Activated naive CD8-positive, alpha-beta T cell (primary cell): ENCODE measurements around the gene RAPGEF5.

Experiments used
- H3K27ac Mint-ChIP-seq: one replicate; pipeline ENCODE4 v1.8.0; 2021; ENCODE audit warnings: mixed read lengths
- H3K27me3 Mint-ChIP-seq: one replicate; pipeline ENCODE4 v1.8.0; 2021; ENCODE audit warnings: mixed read lengths
- H3K36me3 Mint-ChIP-seq: one replicate; pipeline ENCODE4 v1.8.0; 2021; ENCODE audit warnings: mixed read lengths
- H3K4me1 Mint-ChIP-seq: one replicate; pipeline ENCODE4 v1.8.0; 2021; ENCODE audit warnings: low read depth, mixed read lengths
- H3K4me3 Mint-ChIP-seq: one replicate; pipeline ENCODE4 v1.8.0; 2021; ENCODE audit warnings: mild to moderate bottlenecking, mixed read lengths
- H3K9me3 Mint-ChIP-seq: one replicate; pipeline ENCODE4 v1.8.0; 2021; ENCODE audit warnings: low read depth, mixed read lengths

RAPGEF5 gene

DNA sequence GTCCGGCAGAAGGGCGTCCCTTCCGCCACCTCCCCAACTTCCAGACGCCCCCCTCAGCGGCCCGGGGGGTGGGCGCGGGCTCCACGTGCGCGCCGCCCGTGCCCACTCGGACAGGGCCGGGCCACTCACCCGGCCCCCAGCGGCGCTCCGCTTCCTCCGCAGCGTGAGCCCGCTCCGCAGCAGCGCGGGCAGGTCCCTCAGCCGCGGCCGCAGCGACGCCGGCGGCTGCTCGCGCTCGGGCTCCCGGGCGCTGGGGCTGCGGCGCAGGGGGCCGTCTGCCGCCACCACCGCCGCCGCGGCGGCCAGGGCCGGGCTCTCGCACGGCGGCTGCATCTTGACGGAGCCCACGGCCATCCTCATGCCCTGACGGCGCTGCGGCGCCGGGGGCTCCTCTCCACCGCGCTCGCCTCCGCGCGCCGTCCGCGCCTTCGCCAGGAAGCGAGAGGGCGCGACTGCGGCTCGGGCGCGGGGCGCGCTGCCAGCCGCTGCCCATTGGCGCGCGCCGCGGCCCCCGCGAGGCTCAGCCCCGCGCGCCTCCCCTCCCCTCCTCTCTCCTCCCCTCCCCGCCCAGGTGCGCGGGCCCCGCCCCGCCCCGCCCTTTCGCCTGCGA, at the start of gene RAPGEF5:
TSS of gene RAPGEF5 (minus strand) at position 454 of the 610 bp plus-strand sequence. CDS start at position 360, 94 bp downstream.
- Mint-ChIP-seq H3K4me1 (peaks cover 9% of the 10 kb centered on the region), H3K27me3 (peaks cover 30% of the 10 kb centered on the region), H3K9me3 (peaks cover 3% of the 10 kb centered on the region), H3K27ac (no peak within 1 kb of the TSS), H3K36me3 (no peaks in the 10 kb centered on the region), H3K4me3 (peak within 1 kb of the TSS; percentile 78)

- H3K4me3 Mint-ChIP-seq = no peak overlapping the region
- H3K27me3 Mint-ChIP-seq = no peaks in the 10 kb centered on the region
- H3K27ac Mint-ChIP-seq = no peak overlapping the region
- H3K9me3 Mint-ChIP-seq = no peaks in the 10 kb centered on the region
- H3K4me1 Mint-ChIP-seq = peaks cover 6% of the 10 kb centered on the region
- no peaks in the 10 kb centered on the region for H3K36me3 Mint-ChIP-seq
Measured at GRCh38 chr7:22406715-22407114, 49.8 kb upstream of the RAPGEF5 start.

GRCh38 chr7:22404421-22405023, 47.6 kb upstream of the RAPGEF5 start:
- Mint-ChIP-seq H3K4me1 (peaks cover 6% of the 10 kb centered on the region), H3K9me3 (no peaks in the 10 kb centered on the region), H3K36me3 (no peaks in the 10 kb centered on the region), H3K4me3 (no peak overlapping the region), H3K27ac (no peak overlapping the region), H3K27me3 (no peaks in the 10 kb centered on the region)

- H3K4me1 Mint-ChIP-seq = peaks cover 6% of the 10 kb centered on the region
Measured at GRCh38 chr7:22403344-22403743, 46.4 kb upstream of the RAPGEF5 start.

GRCh38 chr7:22402250-22402649, 45.3 kb upstream of the RAPGEF5 start:
- Mint-ChIP-seq H3K9me3 (no peaks in the 10 kb centered on the region), H3K4me1 (peaks cover 6% of the 10 kb centered on the region), H3K36me3 (no peaks in the 10 kb centered on the region), H3K27ac (no peak overlapping the region), H3K27me3 (no peaks in the 10 kb centered on the region), H3K4me3 (no peak overlapping the region)

More at GRCh38 chr7:22403344-22403743, 46.4 kb upstream of the RAPGEF5 start:
- H3K27me3 Mint-ChIP-seq = no peaks in the 10 kb centered on the region
- H3K9me3 Mint-ChIP-seq = no peaks in the 10 kb centered on the region
- H3K36me3 Mint-ChIP-seq = no peaks in the 10 kb centered on the region
- H3K4me3 Mint-ChIP-seq = no peak overlapping the region
- H3K27ac Mint-ChIP-seq = no peak overlapping the region

DNA sequence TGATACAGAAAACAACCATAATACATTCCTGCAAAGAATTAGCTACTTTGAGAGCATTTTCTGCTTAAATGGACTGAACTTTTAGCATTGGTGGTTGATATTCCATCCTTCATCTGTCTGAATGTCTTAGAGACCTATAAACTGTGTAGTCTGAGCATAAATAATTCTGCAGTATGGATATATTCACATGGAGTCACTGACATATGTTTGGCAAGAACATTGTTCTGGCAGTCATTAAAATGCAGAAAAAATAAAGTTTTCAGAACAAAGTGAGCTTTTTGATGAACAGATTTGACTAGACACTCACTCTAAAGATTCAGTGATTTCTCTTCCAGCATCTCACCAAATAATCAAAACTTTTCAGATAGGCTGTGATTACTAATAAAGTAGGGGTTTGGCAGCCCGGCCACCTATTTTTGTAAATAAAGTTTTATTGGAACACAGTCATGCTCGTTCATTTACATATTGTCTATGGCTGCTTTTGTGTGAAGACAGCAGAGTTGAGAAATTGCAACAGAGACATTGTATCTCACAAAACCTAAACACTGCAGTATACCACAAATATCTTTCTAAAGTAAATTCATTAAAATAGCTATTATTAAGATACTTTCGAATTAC, 44.1 kb upstream of the RAPGEF5 start:
- H3K36me3 Mint-ChIP-seq = no peaks in the 10 kb centered on the region
- H3K27ac Mint-ChIP-seq = no peak overlapping the region
- H3K4me1 Mint-ChIP-seq = peaks cover 6% of the 10 kb centered on the region

GRCh38 chr7:22400150-22400814, 43.3 kb upstream of the RAPGEF5 start:
- no peak overlapping the region for H3K4me3 Mint-ChIP-seq
- no peaks in the 10 kb centered on the region for H3K9me3 Mint-ChIP-seq
- H3K27ac Mint-ChIP-seq = no peak overlapping the region
- H3K4me1 Mint-ChIP-seq = peaks cover 6% of the 10 kb centered on the region
- no peaks in the 10 kb centered on the region for H3K36me3 Mint-ChIP-seq
- H3K27me3 Mint-ChIP-seq = no peaks in the 10 kb centered on the region

More for the DNA sequence above, 44.1 kb upstream of the RAPGEF5 start:
- no peaks in the 10 kb centered on the region for H3K27me3 Mint-ChIP-seq
- H3K4me3 Mint-ChIP-seq = no peak overlapping the region
- no peaks in the 10 kb centered on the region for H3K9me3 Mint-ChIP-seq

- peaks cover 6% of the 10 kb centered on the region for H3K4me1 Mint-ChIP-seq
- no peak overlapping the region for H3K27ac Mint-ChIP-seq
- no peaks in the 10 kb centered on the region for H3K36me3 Mint-ChIP-seq
- no peak overlapping the region for H3K4me3 Mint-ChIP-seq
- no peaks in the 10 kb centered on the region for H3K9me3 Mint-ChIP-seq
- no peaks in the 10 kb centered on the region for H3K27me3 Mint-ChIP-seq
Measured at GRCh38 chr7:22399546-22399945, 42.6 kb upstream of the RAPGEF5 start.

DNA sequence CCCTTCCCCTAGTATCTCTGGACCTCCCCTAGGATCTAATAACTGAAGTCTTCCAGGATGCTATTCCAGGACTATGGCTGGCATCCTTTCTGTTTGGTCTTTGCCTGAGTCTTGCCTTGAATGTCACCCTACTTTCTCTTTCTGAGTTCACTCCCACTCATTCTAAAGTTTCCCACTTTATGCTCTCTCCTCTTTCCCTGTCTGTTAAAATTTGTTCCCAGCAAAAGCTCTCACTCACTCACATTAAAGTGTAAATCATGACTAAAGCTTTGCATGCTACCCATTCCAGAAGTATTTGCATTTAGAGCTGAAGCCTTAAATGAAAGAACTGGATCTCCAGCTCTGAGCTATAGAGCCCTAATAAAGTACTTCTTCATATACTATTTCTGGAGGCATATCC, 42.1 kb upstream of the RAPGEF5 start:
- no peaks in the 10 kb centered on the region for H3K9me3 Mint-ChIP-seq
- H3K27me3 Mint-ChIP-seq = no peaks in the 10 kb centered on the region
- no peak overlapping the region for H3K4me3 Mint-ChIP-seq
- no peak overlapping the region for H3K27ac Mint-ChIP-seq
- H3K4me1 Mint-ChIP-seq = peaks cover 6% of the 10 kb centered on the region
- no peaks in the 10 kb centered on the region for H3K36me3 Mint-ChIP-seq

GRCh38 chr7:22397981-22398380, 41.0 kb upstream of the RAPGEF5 start:
- Mint-ChIP-seq H3K4me1 (peaks cover 6% of the 10 kb centered on the region), H3K4me3 (no peak overlapping the region), H3K36me3 (no peaks in the 10 kb centered on the region), H3K27ac (no peak overlapping the region), H3K9me3 (no peaks in the 10 kb centered on the region), H3K27me3 (no peaks in the 10 kb centered on the region)

- no peaks in the 10 kb centered on the region for H3K9me3 Mint-ChIP-seq
- H3K27ac Mint-ChIP-seq = no peak overlapping the region
- H3K27me3 Mint-ChIP-seq = no peaks in the 10 kb centered on the region
- H3K4me3 Mint-ChIP-seq = no peak overlapping the region
- no peaks in the 10 kb centered on the region for H3K36me3 Mint-ChIP-seq
- H3K4me1 Mint-ChIP-seq = no peaks in the 10 kb centered on the region
Measured at GRCh38 chr7:22395222-22395621, 38.3 kb upstream of the RAPGEF5 start.

DNA sequence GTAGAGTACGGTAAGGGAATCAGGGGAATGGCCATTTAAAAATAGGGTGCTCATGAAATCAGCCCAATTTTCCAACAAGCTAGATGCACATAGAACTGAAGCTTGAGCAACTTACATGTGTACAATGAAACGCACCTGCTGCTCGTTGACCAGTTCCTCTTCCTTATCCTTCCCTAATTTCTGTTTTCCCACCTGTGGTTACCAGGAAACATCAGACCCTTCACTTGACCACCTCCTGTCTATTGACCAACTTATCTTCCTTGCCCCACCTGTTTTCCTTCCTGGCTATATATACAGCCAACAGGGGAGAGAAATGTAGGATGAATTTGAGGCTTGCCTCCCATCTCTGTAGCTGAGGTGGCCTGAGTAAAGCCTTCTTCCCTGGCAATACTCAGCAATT, 37.8 kb upstream of the RAPGEF5 start:
- Mint-ChIP-seq H3K36me3 (no peaks in the 10 kb centered on the region), H3K27me3 (no peaks in the 10 kb centered on the region), H3K4me3 (no peak overlapping the region), H3K9me3 (no peaks in the 10 kb centered on the region), H3K4me1 (no peaks in the 10 kb centered on the region), H3K27ac (no peak overlapping the region)

DNA sequence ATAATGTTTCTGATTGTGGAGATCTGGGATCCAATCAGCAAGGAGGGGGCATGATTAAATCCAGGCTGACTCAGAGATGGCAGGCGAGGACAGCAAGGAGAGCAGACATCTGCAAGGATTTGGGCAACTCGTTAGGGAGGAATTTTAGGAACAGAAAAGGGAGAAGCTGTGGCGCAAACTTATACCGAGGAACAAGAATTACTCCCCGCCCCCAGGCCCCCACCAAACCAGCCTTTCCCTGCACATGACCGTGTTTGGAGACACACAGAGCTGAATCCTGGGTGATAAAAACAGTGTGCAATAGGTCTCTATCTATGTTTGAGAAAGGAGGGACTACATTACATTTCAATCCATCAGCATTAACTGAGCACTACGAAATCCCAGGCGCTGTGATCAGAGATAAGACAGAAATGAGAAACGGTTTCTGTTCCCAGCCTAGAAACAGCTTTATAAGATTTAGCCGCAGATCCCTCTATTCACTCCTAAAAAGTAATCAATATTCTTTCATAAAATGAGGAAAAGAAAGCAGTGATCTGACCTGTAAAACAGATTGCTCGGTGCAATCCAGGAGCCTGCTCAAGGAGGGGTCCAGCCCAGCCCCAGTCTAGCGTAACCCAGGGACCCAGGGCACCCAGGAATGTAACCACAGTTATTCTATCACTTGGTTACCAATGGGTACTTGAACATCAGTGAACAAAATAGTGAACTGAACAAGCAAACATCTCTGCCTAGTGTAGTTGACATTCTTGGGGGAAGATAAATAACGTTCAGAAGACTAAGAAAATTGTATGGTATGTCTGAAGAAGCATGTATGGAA, 37.2 kb upstream of the RAPGEF5 start:
- Mint-ChIP-seq H3K9me3 (no peaks in the 10 kb centered on the region), H3K27ac (no peak overlapping the region), H3K36me3 (no peaks in the 10 kb centered on the region), H3K4me1 (no peaks in the 10 kb centered on the region), H3K4me3 (no peak overlapping the region), H3K27me3 (no peaks in the 10 kb centered on the region)

GRCh38 chr7:22390516-22390915, 33.6 kb upstream of the RAPGEF5 start:
- no peak overlapping the region for H3K4me3 Mint-ChIP-seq

More at GRCh38 chr7:22390516-22390915, 33.6 kb upstream of the RAPGEF5 start:
- no peaks in the 10 kb centered on the region for H3K4me1 Mint-ChIP-seq
- no peaks in the 10 kb centered on the region for H3K36me3 Mint-ChIP-seq
- H3K9me3 Mint-ChIP-seq = peaks cover 3% of the 10 kb centered on the region
- H3K27me3 Mint-ChIP-seq = no peaks in the 10 kb centered on the region
- H3K27ac Mint-ChIP-seq = no peak overlapping the region
